HG03565 (cell line): ENCODE results near the gene TSPOAP1.

Experiments used
- ATAC-seq: cut with Tn5 transposase; IDR thresholded peaks from one replicate; pipeline ENCODE4 v1.9.1; 2021; ENCODE audit warnings: mild to moderate bottlenecking, moderate library complexity; ENCODE audit not compliant: unreplicated experiment

The TSPOAP1 gene, protein sequence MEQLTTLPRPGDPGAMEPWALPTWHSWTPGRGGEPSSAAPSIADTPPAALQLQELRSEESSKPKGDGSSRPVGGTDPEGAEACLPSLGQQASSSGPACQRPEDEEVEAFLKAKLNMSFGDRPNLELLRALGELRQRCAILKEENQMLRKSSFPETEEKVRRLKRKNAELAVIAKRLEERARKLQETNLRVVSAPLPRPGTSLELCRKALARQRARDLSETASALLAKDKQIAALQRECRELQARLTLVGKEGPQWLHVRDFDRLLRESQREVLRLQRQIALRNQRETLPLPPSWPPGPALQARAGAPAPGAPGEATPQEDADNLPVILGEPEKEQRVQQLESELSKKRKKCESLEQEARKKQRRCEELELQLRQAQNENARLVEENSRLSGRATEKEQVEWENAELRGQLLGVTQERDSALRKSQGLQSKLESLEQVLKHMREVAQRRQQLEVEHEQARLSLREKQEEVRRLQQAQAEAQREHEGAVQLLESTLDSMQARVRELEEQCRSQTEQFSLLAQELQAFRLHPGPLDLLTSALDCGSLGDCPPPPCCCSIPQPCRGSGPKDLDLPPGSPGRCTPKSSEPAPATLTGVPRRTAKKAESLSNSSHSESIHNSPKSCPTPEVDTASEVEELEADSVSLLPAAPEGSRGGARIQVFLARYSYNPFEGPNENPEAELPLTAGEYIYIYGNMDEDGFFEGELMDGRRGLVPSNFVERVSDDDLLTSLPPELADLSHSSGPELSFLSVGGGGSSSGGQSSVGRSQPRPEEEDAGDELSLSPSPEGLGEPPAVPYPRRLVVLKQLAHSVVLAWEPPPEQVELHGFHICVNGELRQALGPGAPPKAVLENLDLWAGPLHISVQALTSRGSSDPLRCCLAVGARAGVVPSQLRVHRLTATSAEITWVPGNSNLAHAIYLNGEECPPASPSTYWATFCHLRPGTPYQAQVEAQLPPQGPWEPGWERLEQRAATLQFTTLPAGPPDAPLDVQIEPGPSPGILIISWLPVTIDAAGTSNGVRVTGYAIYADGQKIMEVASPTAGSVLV (N-terminal part only)

DNA sequence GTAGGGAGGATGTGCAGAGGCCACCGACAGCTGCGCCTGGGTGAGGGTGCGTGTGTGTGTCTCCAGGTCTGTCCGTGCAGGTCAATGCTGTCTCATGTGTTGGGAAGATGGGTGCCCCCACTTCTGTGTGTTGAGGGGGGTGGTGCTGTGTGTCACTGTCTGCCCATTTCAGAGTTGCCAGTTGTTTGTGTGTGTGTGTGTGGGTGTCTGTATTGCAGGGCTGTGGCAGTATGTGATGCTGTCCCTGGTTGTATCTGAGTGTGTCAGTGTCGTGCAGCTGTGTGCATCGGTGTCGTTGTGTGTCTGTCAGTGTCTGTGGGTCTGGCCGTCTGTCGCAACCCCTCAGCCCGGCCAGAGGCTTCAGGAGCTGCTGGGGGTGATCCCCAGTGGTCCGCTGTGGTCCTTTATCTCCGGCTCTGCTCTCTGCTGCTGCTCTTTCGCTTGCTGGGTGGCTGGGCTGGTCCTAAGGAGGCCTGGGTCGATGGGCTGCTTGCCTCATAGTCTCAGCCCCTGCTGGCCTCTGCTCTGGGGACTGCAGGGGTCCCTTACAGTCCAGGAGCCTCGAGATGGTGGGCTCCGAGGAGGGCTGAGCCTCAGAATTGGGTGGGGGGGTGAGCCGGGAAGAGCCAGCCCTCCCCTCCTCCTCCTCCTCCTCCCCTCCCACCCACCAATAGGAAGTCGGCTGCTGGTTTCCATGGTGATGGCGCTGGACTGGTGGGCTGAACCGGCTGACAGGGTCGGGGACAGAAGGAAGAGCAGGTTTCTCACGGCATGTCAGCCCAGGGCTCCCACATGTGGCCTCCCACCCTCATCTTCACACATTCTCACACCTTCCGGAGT is at the start of gene TSPOAP1:
TSS of gene TSPOAP1 (minus strand) at position 601 of the 840 bp plus-strand sequence. CDS start 875 bp downstream, outside the sequence.
- no peak for ATAC-seq

DNA sequence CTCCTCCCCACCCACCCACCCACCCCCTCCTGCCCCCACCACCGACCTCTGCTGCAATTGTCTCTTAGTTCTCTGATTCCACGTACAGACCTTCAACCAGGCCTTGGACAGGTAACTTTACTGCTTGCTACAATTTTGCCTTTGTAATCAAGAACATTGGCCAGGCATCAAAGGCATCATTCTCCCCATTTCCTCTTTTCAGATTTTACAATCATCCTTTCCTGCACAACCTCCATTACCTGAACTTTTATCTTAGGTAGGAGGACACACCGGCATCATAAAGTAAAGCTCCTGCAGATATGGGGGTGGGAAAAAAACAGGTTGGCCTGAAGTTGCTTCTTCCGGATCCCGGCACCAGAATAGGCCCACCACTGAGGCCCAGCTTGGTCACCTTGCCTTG is 49.1 kb upstream of the TSPOAP1 start:
- no peak for ATAC-seq

DNA sequence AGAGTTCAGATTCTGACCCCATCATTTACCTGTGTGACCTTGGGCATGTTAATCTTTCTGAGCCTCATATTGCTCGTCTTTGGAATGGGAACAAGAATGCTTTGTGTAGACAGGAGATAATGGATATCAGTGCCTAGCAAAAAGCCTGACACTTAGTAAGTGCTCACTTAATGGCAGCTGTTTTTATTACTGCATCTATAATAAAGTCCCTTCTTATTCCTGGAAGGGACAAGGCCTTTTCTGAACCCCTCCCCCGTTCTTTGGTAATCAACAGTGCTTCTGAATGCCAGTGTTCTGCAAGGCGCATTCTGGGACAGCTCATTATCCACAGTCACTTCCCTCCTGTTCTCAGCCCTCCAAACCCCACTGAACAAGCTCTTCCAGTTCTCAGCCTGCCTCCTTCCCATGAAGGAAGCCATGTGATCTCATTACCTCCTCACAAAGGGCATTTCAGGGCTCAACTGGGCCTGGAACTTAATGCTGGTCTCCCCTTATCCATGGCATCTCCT is 48.6 kb upstream of the TSPOAP1 start:
- no peak for ATAC-seq

DNA sequence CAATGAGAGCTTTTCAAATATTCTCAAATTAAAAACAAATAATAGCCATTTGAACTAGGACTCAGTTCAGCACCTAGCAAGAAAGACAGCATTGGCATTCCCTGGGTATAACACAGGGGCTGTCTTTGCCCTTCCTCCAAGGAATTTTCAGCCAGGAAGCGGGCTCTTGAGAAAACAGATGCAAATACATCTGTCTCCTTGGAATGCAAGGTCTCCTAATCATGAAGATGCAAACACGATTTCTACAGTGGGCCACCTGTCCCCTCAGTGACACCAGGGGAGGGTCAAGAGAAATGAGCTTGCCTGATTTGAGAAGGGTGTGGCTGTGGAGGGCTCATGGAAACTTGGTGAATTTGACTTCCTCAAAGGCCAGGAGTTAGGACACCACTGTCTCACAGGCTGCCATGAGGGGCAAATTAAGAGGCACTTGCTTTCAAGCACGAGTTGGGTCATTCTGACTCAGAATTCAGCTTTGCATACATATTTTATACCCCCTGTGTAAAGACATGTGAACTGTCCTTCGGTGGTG is 47.9 kb upstream of the TSPOAP1 start:
- ATAC-seq = no peak

DNA sequence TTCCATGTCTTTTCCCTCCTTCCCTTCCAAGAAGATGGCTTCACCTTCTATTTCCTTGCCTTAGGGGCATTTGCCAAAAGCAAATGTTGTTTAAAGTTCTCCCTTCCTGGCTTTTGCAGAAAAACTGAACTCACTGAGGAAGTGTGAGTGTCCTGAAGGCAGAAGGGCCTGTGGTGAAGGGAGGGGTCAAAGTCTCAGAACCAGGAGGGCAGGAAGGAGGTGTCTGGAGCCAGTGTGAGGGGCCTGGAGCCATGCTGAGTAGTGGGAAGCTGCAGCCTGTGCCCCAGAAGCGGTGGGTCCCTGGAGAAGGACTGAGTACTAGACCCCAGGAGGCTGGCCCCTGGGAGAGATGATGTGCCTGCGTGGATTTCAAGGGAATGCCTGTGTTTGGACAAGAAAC is 47.2 kb upstream of the TSPOAP1 start:
- ATAC-seq = no peak

DNA sequence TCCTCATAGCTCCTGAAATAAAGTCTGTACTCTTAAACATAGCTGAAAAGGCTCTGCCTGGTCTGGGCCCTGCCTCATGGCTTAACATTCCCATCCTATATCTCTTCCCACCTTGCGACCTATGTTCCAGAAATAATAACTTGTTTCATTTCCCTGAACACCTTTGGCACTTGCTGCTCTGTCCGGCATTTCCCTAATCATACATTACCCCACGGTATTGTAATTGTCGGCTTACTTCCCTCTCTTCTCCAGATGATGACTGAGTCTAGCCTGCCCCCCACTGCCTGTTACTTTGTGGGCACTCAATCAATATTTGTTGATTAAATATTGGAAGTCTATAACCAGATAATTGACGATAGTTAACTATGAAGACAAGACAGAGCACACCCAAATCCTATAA is 46.7 kb upstream of the TSPOAP1 start:
- ATAC-seq = no peak

DNA sequence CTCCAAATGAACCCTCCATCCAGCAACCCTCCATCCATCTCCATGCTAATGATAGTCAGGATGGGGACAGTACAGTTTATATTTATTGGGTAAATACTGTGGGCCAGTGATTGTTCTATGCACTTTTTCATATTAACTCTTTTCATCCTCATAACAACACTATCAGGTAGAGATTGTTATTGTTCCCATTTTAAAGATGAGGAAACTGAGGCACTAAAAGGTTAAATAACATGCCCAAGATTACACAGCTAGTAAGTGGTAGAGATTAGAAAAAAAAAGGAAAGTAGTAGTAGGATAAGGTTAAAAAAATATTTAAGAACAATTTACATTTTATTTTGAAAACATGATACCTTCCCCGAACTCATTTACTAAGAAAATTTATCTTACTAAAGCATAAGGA is 45.3 kb upstream of the TSPOAP1 start:
- ATAC-seq = no peak

DNA sequence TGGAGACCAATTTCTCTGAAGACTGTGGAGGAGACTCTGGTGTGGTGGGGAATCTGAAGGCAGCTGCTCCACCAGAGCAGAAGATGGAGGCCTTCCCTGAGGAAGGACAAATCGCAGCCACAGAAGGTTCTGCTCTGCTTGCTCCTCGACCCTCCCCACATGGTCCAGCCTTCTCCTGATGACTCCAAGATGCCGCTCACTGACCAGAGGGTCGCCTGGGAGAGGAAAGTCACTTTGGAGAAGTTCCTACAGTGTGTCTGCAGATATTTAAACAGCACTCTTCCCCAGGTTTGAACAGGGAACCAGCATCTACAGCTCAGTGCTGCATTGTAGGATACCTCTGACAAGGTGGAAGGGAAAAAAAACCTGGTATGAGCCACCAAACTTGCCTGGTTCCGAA is 44.4 kb upstream of the TSPOAP1 start:
- ATAC-seq = no peak

DNA sequence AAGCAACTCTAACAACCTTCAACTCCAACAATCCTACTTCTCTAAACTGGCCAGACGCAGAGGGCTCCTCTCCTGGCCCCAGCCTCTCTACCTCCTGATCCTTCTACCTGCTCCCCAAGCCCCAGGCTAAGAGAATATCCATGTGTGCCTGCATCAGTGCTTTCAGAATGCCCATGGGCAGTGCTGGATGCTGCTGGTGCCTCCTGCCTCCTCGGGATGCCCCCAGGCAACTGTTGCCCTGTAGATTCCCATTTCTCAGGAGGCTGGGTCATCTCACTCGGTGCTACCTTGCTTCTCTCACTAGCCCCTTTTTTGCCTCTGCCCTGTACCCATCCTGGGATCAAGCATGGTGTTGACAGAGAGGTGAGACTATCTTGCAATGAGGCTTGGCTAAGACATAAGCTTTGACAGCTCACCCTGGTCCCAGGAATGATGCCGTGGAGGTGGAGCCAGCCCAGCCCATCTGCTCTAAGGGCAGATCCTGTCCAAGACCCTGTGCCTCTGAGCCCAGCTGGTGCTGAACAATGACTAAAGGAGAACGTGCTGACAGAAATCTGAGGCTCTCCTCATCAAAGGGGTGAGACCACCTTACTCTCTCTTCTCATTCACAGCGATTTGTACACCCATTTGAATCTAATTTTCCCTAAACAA is 42.8 kb upstream of the TSPOAP1 start:
- ATAC-seq = no peak

DNA sequence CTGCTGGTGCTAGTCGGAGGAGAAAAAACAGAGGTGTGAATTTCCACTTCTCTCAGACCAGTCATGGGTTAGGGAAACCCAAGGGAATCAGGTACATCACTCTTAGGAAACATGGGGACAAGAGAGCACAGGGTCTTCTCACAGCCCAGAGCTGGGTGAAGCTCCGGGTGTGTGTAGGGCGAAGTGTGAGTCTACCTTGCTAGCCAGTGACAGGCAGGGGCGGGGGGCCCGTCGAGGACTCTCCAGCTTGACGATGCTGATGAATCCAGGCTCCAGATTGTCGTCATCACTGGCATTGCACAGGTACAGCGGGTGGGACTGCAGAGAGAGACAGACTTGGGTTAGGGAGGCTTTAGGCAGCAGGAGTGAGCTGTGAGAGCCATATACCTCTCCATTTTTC is 42.1 kb upstream of the TSPOAP1 start:
- no peak for ATAC-seq

DNA sequence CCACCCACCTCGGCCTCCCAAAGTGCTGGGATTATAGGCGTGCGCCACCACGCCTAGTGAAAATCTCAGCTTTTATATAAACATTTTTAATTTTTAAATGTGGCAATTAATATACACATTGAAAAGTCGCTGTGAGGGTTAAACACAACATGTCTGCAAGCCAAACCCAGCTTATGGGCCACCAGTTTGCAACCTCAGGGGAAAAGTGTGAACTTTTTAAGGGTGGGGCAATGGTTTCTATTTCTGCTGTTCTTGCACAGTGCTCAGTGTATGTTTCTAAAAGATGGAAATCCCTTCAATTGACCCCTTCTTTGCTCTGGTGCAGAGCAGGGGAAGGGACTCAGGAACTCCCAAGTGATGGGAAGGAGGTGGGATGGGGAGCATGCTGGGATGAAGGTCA is 41.7 kb upstream of the TSPOAP1 start:
- no peak for ATAC-seq

DNA sequence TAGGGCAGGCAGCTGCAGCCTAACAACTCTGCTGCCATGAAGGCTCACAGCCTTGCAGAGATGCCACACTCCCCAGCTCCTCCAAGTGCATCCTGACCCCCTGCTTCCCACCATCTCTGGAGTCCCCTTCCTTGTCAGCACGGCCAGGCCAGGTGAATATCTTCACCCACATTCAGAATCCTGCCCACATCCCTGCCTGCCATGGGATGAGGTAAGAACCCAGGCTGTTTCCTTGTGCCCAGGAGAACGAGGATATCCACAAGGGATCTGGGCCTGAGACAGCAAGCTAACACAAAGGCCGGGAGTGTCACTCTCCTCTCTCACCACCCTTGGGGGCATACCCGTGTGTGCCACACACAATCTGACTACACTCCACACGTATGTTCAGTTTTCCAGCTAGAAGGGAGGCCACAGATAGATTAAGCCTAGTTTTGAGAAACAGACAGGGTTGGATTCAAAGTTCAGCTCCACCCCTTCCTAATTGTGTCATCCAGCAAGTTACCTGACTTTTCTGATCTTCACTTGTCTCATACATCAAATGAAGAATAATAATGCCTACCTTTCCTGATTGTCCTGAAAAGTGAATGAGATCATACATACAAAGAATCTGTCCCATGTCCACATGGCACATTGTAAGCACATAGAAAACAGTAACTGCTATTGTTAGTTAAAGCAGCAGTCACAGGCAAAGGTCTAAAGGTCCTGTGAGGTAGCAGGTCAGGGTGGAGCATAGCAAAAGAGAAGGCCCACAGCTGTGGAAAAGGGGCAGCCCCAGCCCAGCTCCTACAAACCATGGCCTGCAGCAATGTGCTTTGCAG is 40.8 kb upstream of the TSPOAP1 start:
- no peak for ATAC-seq

DNA sequence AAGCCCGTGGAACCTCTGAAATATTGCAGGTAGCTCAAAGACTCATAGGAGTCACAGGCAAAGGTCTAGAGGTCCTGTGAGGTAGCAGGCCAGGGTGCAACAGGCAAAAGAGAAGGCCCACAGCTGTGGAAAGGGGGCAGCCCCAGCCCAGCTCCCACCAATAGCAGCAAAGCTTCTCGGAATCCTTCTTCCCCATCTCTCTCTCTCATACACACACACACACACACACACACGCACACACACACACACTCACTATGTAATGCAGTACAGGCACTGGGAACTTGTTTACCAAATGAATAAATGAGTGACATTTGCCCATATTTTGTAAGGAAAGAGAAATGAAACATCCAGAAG is 40.2 kb upstream of the TSPOAP1 start:
- ATAC-seq = no peak

DNA sequence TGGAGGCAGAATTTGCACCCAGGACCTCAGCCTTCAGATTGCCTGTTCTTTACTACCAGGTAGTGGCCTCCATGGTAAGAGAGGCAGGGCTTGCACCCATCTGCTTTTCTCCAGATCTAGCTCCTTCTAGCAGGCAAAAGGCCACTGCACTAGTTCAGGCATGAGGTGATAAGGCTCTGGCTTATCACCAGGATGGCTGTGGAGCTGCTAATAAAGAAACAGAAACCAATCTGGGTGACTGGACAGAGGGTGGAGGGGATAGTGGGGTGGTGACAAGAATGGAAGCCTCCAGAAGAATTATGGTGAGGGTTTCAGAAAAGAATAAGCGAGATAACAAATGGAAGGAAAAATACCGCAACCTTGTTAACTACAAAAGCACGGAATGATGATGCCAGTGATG is 38.9 kb upstream of the TSPOAP1 start:
- ATAC-seq = no peak

DNA sequence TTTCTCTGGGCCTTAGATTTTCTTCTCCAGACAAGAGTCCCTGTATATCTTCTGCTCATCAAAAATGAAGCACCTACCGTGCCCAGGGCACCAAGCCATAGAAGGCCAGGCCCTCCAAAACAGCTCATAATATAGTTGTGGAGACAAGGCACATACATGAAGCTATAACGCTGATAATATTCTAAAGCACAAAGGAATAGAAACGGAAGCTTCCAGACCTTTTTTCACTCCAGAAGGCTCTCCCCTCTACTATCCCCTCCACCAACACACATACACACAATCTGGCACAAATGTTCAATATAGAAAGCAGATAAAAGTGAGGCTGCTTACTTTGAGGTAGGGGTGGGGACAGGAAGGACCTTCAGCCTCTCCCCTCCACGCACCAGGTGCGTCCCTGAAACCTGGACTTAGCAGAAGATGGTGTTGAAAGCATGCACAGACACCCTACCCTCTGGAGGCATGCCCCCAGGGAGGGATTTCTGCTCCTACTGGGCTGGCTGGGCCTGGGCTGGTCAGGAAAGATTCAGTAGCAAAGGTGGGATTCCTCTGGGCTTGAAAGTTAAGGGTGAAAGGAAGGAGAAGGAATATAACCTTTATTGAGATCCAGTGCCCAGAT is 37.5 kb upstream of the TSPOAP1 start:
- ATAC-seq = no peak

DNA sequence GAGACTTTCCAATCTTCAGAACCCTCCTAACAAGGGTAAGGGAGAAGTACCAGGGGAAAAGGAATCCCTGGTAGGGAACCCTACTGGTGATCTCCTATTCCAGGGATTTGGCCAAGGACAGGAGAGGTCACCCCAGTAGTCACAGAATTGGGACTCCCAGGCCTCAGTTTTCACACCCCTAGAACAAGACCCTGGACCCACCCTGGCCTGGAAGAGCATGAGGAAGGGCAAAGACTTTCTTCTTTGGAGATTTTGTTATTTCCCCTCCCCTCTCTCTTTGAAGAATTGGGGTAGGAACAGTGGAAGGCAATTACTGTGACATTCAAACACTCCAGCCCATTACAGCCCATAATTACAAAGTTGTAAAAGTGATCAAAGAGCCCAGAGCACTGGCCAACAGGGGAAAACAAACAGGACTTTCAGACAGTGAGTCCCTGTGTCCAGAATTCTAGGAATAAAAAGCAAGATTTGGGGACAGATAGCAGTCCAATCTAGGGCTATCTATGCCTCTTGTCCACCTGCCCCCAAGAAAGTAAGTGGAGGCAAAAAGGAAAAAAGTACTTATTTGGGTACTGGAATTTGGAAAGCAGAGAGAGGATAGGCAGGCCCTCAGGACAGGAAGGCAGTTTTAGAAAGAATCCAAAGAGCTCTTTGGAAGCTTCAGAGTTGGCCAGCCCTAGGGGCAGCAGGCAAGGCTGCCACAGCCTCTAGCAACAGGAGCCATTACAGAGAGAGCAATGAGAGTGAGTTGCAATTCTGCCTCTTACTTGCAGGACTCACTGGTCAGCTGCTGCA is 36.8 kb upstream of the TSPOAP1 start:
- ATAC-seq = no peak

DNA sequence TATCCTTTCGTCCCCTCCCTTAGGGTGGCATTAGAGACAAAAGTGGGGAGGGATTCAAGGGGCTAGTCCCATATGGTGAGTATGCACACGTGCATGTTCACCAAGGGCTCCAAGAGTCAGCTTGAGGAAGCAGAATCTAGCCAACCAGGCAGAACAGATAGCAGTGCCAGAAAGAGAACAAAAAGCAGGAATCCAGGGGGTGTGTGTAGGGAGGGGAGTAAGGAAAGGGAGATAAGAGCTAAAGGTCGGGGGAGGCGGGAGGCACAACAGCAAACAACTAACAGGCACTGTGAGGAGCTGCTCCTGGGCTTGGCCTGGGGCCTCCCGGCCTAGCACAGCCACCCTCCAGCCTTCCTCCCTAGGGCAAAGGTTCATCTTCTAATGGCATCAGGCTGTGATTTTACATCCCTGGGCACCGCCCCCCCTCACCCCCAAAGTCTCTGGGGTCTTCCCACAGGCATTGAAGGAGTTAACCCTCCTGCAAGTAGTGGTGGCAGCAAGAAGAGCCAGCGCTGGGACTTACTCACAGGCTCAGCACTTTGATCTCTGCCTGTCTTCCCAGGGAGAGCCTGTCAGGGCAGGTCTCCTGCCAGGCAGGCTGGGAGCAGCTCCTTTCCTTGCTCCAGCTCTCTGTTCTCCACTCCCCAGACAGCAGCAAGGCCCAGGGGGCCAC is 35.8 kb upstream of the TSPOAP1 start:
- ATAC-seq = no peak
